ENCODE measurements around the gene NCKAP5. TPM values are rescaled to one million over a fixed set of nuclear protein-coding genes. Genes with fewer than 3 reads are reported as not detected.
A peak's percentile ranks its signal among the peaks of the same experiment; 100 is the strongest.
"Not testable (repeated sequence)": the region's sequence is repeated elsewhere in the genome, so short reads cannot be mapped to it uniquely, and the experiment has no call there.

Gene NCKAP5
- total RNA-seq, 1 donor from 2014 or later = under 0.01 TPM

DNA sequence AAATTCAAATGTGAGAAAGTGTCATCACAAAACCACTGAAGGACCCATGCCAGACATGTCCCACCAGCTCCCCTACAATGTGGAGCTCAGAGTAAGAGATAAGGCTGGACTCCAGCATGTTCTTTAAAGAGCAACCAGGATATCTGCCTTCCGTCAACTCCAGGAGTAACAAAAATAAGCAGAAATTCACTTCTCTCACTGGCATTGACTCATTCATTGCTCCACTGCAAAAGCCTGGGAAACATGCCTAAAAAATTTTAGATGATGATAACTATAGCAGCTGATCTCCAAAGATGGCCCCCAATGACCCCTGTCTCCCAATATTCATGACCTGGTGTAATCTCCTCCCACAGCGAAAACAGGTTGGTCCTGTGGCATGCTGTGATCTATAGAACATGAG is 314.5 kb downstream of the NCKAP5 start:
- DNase-seq = no peak

GRCh38 chr2:133252780-133253355 is 315.4 kb downstream of the NCKAP5 start:
- no peak for DNase-seq

- DNase-seq = peak; percentile 50
These were observed 318.9 kb downstream of the NCKAP5 start for GRCh38 chr2:133249362-133249761.

DNA sequence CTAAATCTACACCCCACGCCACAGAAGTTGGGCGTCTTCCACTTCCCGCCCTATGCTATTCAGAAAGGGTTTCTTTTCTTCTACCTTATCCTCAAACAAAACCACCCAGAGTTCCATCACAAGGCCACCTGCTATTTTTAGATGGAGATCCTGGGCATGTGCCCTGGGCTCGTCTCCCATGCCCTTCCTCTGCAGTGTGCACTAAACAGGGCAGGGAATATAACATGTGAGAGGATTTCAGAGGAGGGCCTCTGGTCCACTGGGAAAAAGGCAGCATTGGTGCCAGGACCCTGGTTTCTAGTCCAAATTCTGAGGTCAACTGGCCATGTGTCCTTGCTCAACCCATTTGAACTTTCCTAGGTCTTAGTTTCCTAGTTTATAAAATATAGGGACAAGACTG is 320.0 kb downstream of the NCKAP5 start:
- no peak for DNase-seq

DNA sequence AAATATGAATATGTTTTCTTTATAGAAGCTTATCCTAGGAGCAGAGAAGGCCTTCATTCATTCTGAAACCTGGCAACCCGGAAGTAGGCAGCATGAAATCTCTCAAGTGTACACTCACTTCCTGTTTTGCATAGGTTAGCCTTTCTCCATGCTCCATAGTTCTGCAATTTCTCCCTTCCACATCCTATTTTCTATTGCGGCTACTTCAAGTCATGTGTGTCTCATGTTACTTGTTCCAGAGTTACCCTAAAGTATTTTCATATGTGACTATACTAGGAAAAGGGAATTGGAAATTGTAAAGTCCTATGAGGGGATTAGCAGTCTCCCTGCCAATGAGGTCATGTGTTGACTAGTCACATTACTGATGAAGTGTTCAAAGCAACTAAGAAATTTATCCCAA is 320.6 kb downstream of the NCKAP5 start:
- peak; percentile 5 for DNase-seq

DNA sequence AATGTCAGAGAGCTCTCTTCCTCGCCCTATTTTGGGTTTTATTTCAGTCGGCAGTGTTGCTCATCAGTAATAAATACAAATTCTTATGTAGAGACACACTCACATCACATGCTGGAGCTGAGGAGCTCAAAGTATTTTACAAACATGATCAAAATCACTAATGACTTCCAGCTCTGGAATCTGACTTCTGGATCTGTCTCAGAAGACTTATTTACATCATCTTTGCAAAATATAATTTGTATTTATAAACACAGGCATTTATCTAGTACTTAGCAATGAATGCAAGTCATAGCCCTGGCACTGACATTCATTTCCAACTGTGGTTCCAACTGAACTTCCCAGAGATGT is 327.1 kb downstream of the NCKAP5 start:
- DNase-seq = no peak

DNA sequence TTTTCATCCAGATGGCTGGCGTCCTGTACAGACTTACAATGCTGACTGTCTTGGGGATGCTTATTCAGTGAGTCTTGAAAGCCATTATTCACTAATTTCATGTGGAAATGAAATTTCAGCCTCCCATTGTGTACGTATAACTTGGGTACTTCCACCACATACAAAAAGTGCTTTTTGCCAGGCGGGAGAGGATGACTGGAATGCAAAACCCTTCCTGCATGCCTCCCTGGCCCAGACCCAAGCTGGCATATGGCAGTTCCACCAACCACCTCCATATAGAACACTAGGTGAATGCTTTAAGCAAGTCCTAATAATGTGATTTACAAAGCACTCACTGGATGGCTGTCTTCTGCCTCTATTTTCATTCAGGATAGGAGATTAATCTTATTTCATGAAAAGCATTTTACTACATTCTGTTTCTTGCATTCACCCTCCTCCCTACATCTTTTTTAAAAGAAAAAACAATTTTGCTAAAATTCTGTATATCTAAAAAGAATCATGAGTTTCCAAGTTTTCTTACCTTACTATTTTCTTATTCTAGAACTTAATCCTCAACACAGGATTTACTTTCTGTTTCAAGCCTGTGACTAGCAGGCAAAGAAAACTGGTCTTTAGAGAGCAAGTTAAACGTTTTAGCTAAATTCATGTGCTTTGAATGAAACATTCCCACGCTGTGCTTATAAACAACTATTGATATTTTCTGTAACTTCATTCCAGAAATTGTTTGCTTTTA is 327.6 kb downstream of the NCKAP5 start:
- no peak for DNase-seq

- no peak for DNase-seq
These were observed 332.3 kb downstream of the NCKAP5 start for GRCh38 chr2:133235968-133236367.

GRCh38 chr2:133232556-133232955 is 335.7 kb downstream of the NCKAP5 start:
- peak; percentile 22 for DNase-seq

DNA sequence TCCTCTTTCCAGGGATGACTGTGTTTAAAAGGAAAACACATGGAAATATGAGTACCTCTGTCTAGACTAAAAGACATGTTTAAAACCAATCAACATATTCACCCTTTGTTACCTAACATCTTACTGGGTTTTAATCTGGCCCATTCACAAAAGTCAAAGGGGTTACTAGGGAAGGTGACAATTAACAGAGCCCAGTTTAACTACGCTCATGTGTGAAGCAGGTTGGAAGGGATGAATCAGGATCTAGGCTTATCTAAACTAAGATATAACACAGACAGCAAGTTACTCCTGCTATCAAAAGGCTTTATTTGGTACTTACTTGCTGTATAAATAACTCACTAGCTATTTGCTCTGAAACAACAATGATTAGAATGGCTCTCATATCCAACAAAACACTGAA is 337.0 kb downstream of the NCKAP5 start:
- no peak for DNase-seq

- no peak for DNase-seq
These were observed 338.3 kb downstream of the NCKAP5 start for GRCh38 chr2:133229974-133230373.

- no peak for DNase-seq
These were observed 345.0 kb downstream of the NCKAP5 start for GRCh38 chr2:133223226-133223625.

DNA sequence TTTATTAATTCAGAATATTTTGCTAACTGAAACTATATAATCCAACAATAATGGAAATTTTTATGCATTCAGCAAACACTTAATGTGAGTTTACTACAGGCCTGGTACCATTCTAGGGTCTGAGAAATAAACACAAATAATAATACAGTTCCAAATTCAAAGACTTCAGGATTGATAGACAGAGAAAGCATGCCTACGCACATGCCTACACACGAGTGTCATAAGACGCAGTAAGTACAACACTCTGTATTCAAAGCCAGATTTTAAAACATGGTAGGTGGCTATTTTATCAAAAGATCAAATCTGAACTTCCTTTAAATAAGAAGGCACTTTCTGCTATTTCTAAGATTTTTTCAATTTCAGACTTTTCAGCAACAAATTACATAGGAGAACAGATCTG is 346.9 kb downstream of the NCKAP5 start:
- no peak for DNase-seq

DNA sequence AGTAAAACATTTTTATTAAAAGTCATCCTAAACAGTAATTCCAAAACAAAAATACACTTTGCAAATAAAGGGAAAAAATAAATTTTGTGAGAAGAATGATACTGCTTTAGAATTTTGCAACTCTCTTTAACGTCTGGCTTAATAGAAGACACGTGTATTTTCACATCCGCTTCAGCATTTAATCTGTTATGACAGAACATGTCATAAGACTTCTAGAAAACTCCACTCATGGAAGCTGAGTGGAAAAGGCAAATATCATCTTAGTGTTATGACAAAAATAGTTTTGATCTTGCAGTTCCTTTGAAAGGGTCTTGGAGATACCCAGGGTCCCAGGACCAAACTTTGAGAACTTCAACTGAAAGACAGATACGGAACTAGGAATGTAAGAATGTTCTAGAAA is 350.1 kb downstream of the NCKAP5 start:
- no peak for DNase-seq

- DNase-seq = no peak
These were observed 352.8 kb downstream of the NCKAP5 start for GRCh38 chr2:133215477-133215876.

GRCh38 chr2:133213651-133214050 is 354.6 kb downstream of the NCKAP5 start:
- DNase-seq = peak; percentile 15

- no peak for DNase-seq
These were observed 358.9 kb downstream of the NCKAP5 start for GRCh38 chr2:133209325-133209724.

DNA sequence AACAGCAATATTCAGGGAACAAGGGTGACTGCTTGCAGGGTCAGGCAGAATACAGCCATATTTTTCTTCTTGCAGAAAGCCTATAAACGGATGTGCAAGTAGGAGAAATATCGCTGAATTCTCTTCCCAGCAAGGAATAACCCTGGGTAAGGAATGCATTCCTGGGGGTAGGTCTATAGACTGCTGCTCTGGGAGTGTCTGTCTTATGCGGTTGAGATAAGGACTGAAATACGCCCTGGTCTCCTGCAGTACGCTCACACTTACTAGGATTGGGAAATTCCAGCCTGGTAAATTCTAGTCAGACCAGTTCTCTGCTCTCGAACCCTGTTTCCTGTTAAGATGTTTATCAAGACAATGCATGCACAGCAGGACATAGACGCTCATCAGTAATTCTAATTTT is 361.6 kb downstream of the NCKAP5 start:
- not testable (repeated sequence) for DNase-seq

- DNase-seq = no peak
These were observed 363.8 kb downstream of the NCKAP5 start for GRCh38 chr2:133204421-133204820.

DNA sequence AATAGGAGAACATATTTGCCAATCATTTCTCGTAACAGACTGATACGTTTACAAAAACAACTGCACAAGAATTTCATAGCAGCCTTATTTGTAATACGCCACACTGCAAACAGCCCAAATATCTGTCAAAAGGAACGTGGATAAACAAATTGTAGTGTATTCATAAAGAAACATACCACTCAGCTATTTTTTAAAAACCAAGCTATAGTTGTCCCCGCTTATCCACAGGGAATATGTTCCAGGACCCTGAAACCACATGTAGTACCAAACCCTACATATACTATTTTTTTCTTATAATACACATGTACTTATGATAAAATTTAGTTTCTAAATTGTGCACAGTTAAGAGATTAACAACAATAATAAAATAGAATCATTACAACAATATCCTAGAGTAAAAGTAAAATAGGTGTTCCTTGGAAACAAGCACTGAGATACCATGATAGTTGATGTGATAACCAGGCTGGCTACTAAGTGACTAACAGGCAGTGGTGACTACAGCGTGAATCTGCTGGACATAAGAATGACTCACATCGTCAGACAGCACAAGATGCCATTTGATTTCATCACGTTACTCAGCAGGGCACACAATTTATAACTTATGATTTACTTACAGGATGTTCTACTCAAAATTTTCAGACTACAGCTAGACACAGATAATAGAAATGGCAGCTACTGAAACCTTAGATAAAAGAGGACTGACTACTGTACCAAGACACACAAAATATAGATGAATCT is 367.4 kb downstream of the NCKAP5 start:
- peak; percentile 61 for DNase-seq

DNA sequence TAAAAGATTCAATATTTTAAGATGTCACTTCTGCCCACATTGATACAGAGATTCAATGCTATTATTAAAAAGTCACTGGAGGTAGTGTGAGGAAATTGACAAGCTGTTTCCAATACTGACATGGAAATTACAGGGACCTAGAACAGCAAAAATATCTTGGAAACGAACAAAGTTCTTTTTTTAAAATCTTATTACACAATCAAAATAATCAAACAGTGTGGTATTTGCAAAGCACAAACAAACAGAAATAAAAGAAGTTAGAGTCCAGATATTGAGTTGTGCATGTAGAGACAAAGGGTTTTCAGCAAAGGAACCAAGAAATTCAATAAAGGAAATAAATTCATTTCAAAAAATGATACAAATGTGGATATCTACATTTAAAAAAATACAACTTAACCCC is 369.6 kb downstream of the NCKAP5 start:
- DNase-seq = no peak

DNA sequence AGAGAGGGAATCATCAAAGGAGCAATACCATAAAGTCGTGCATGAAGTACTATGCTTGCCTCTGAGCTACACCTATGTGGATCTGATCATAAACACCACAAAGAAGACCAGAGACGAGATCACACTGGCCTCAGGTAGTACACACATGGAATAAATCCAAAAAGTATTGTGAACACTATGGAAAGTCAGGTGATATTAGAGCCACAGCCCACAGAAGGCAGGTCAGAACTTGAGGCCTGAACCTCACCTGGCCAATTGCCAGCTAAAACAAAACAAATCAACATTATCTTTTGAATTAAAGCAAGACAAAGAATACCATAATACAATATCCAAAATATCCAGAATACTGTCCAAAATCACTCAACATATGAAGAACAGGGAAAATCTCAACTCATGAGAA is 371.1 kb downstream of the NCKAP5 start:
- DNase-seq = no peak

- no peak for DNase-seq
These were observed 373.4 kb downstream of the NCKAP5 start for GRCh38 chr2:133194777-133195335.

- DNase-seq = peak; percentile 46
These were observed 374.0 kb downstream of the NCKAP5 start for GRCh38 chr2:133194362-133194655.
